HEK293 (cell line): ENCODE data around the gene ITGA4.

Experiments used
- BCL11A ChIP-seq: fragments of 450-650 bp; formaldehyde crosslinking; IDR thresholded peaks from 2 replicates; pipeline ENCODE4 v1.5.1; 2016; ENCODE audit warnings: low read depth, missing biosample characterization, missing genetic modification characterization
- FEZF1 ChIP-seq: fragments of 450-650 bp; formaldehyde crosslinking; IDR thresholded peaks from 2 replicates; pipeline ENCODE4 v1.5.1; 2016; ENCODE audit warnings: missing biosample characterization, missing genetic modification characterization
- GLI2 ChIP-seq: fragments of 450-650 bp; formaldehyde crosslinking; IDR thresholded peaks from 2 replicates; pipeline ENCODE4; 2017; ENCODE audit warnings: missing biosample characterization, missing genetic modification characterization, low read depth, borderline replicate concordance
- KLF9 ChIP-seq: fragments of 450-650 bp; formaldehyde crosslinking; IDR thresholded peaks from 2 replicates; pipeline ENCODE4 v1.5.1; 2016; ENCODE audit warnings: missing biosample characterization, missing genetic modification characterization, low read depth
- ZBTB7A ChIP-seq: fragments of 450-650 bp; formaldehyde crosslinking; IDR thresholded peaks from 2 replicates; pipeline ENCODE4 v1.5.1; 2016; ENCODE audit warnings: low read depth, missing biosample characterization, missing genetic modification characterization
- ZIC2 ChIP-seq: fragments of 450-650 bp; formaldehyde crosslinking; IDR thresholded peaks from 2 replicates; pipeline ENCODE4 v1.5.1; 2016; ENCODE audit warnings: missing biosample characterization, missing genetic modification characterization
- ZNF10 ChIP-seq: fragments of 450-650 bp; formaldehyde crosslinking; IDR thresholded peaks from 2 replicates; pipeline ENCODE4 v1.5.1; 2017; ENCODE audit warnings: missing biosample characterization, missing genetic modification characterization
- ZNF132 ChIP-seq: fragments of 450-650 bp; formaldehyde crosslinking; IDR thresholded peaks from 2 replicates; pipeline ENCODE4 v1.5.1; 2017; ENCODE audit warnings: missing biosample characterization, missing genetic modification characterization, borderline replicate concordance
- ZNF138 ChIP-seq: fragments of 450-650 bp; formaldehyde crosslinking; IDR thresholded peaks from 2 replicates; pipeline ENCODE4 v1.5.1; 2016; ENCODE audit warnings: missing biosample characterization, missing genetic modification characterization, borderline replicate concordance
- ZNF175 ChIP-seq: fragments of 450-650 bp; formaldehyde crosslinking; IDR thresholded peaks from 2 replicates; pipeline ENCODE4 v1.5.1; 2016; ENCODE audit warnings: missing biosample characterization, missing genetic modification characterization
- ZNF2 ChIP-seq: fragments of 450-650 bp; formaldehyde crosslinking; IDR thresholded peaks from 2 replicates; pipeline ENCODE4 v1.5.1; 2016; ENCODE audit warnings: missing biosample characterization, missing genetic modification characterization
- ZNF324 ChIP-seq: fragments of 450-650 bp; formaldehyde crosslinking; IDR thresholded peaks from 2 replicates; pipeline ENCODE4 v1.5.1; 2016; ENCODE audit warnings: missing biosample characterization, missing genetic modification characterization
- ZNF366 ChIP-seq: fragments of 450-650 bp; formaldehyde crosslinking; conservative IDR thresholded peaks from 2 replicates; pipeline ENCODE4 v1.5.1; 2016; ENCODE audit warnings: missing biosample characterization, missing genetic modification characterization
- ZNF404 ChIP-seq: fragments of 450-650 bp; formaldehyde crosslinking; IDR thresholded peaks from 2 replicates; pipeline ENCODE4 v1.5.1; 2017; ENCODE audit warnings: missing biosample characterization, missing genetic modification characterization
- ZNF600 ChIP-seq: fragments of 450-650 bp; formaldehyde crosslinking; IDR thresholded peaks from 2 replicates; pipeline ENCODE4 v1.5.1; 2016; ENCODE audit warnings: missing biosample characterization, missing genetic modification characterization
- ZNF626 ChIP-seq: fragments of 450-650 bp; sonication (Bioruptor Pico); formaldehyde crosslinking; IDR thresholded peaks from 2 replicates; pipeline ENCODE4 v1.5.1; 2018; ENCODE audit warnings: missing biosample characterization, missing genetic modification characterization, inconsistent platforms
- ZNF654 ChIP-seq: fragments of 450-650 bp; formaldehyde crosslinking; IDR thresholded peaks from 2 replicates; pipeline ENCODE4 v1.5.1; 2016; ENCODE audit warnings: low read depth, missing biosample characterization, missing genetic modification characterization
- ZNF791 ChIP-seq: fragments of 450-650 bp; formaldehyde crosslinking; IDR thresholded peaks from 2 replicates; pipeline ENCODE4 v1.5.1; 2016; ENCODE audit warnings: missing biosample characterization, missing genetic modification characterization
- ZXDB ChIP-seq: fragments of 450-650 bp; formaldehyde crosslinking; IDR thresholded peaks from 2 replicates; pipeline ENCODE4 v1.5.1; 2016; ENCODE audit warnings: missing biosample characterization, missing genetic modification characterization
- TF ChIP-seq, protein P1 (sequence below): fragments of 450-650 bp; formaldehyde crosslinking; conservative IDR thresholded peaks from 2 replicates; pipeline ENCODE4 v1.5.1; 2016; ENCODE audit warnings: low read depth, missing biosample characterization, missing genetic modification characterization
- TF ChIP-seq, protein P2 (sequence below): fragments of 450-650 bp; formaldehyde crosslinking; IDR thresholded peaks from 2 replicates; pipeline ENCODE4 v1.5.1; 2017; ENCODE audit warnings: missing biosample characterization, missing genetic modification characterization
- TF ChIP-seq, protein P3 (sequence below): fragments of 450-650 bp; formaldehyde crosslinking; IDR thresholded peaks from 2 replicates; pipeline ENCODE4 v1.5.1; 2016; ENCODE audit warnings: missing biosample characterization, missing genetic modification characterization, borderline replicate concordance
- TF ChIP-seq, protein P4 (sequence below): fragments of 450-650 bp; formaldehyde crosslinking; IDR thresholded peaks from 2 replicates; pipeline ENCODE4 v1.5.1; 2017; ENCODE audit warnings: missing biosample characterization, missing genetic modification characterization
- TF ChIP-seq, protein P5 (sequence below): fragments of 450-650 bp; formaldehyde crosslinking; IDR thresholded peaks from 2 replicates; pipeline ENCODE4; 2016; ENCODE audit warnings: missing biosample characterization, missing genetic modification characterization
- TF ChIP-seq, protein P6 (sequence below): fragments of 450-650 bp; formaldehyde crosslinking; IDR thresholded peaks from 2 replicates; pipeline ENCODE4 v1.5.1; 2016; ENCODE audit warnings: missing biosample characterization, missing genetic modification characterization
- TF ChIP-seq, protein P7 (sequence below): IDR thresholded peaks from 2 replicates; pipeline ENCODE4 v1.6.1; 2011; ENCODE audit warnings: mild to moderate bottlenecking, low read depth, low read length, borderline replicate concordance
- TF ChIP-seq, protein P8 (sequence below): fragments of 450-650 bp; formaldehyde crosslinking; IDR thresholded peaks from 2 replicates; pipeline ENCODE4 v1.5.1; 2016; ENCODE audit warnings: missing biosample characterization, missing genetic modification characterization

The ITGA4 gene

DNA sequence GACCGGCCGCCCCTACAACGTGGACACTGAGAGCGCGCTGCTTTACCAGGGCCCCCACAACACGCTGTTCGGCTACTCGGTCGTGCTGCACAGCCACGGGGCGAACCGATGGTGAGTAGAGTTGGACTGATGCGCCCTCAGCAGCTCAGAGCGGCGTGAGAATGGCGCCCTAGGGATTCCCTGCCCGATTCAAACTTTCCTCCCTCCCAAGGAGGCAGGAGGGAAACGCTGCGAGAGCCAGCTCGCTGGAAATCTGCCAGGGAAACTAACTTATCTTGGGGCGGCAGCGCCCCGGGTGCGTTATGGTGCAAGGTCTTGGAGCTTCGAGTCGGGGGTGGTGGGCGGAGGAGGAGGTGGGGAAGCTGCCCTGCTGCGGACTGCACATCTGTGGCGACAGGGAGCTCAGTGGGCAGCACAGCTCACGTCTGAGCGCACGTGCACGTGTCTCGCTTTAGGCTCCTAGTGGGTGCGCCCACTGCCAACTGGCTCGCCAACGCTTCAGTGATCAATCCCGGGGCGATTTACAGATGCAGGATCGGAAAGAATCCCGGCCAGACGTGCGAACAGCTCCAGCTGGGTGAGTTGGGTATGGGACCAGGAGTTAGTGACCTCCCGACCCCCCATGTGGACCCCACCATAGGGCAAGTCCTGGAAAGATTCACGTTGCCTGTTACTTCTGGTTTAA lies 697 bp downstream of the ITGA4 start (continued):
- TF ChIP-seq, protein P1, sequence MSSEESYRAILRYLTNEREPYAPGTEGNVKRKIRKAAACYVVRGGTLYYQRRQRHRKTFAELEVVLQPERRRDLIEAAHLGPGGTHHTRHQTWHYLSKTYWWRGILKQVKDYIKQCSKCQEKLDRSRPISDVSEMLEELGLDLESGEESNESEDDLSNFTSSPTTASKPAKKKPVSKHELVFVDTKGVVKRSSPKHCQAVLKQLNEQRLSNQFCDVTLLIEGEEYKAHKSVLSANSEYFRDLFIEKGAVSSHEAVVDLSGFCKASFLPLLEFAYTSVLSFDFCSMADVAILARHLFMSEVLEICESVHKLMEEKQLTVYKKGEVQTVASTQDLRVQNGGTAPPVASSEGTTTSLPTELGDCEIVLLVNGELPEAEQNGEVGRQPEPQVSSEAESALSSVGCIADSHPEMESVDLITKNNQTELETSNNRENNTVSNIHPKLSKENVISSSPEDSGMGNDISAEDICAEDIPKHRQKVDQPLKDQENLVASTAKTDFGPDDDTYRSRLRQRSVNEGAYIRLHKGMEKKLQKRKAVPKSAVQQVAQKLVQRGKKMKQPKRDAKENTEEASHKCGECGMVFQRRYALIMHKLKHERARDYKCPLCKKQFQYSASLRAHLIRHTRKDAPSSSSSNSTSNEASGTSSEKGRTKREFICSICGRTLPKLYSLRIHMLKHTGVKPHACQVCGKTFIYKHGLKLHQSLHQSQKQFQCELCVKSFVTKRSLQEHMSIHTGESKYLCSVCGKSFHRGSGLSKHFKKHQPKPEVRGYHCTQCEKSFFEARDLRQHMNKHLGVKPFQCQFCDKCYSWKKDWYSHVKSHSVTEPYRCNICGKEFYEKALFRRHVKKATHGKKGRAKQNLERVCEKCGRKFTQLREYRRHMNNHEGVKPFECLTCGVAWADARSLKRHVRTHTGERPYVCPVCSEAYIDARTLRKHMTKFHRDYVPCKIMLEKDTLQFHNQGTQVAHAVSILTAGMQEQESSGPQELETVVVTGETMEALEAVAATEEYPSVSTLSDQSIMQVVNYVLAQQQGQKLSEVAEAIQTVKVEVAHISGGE = no peak
- TF ChIP-seq ZNF626 (tag by site-specific recombination) = no peak
- TF ChIP-seq ZNF791 (tag by site-specific recombination) = no peak
- TF ChIP-seq, protein P2, sequence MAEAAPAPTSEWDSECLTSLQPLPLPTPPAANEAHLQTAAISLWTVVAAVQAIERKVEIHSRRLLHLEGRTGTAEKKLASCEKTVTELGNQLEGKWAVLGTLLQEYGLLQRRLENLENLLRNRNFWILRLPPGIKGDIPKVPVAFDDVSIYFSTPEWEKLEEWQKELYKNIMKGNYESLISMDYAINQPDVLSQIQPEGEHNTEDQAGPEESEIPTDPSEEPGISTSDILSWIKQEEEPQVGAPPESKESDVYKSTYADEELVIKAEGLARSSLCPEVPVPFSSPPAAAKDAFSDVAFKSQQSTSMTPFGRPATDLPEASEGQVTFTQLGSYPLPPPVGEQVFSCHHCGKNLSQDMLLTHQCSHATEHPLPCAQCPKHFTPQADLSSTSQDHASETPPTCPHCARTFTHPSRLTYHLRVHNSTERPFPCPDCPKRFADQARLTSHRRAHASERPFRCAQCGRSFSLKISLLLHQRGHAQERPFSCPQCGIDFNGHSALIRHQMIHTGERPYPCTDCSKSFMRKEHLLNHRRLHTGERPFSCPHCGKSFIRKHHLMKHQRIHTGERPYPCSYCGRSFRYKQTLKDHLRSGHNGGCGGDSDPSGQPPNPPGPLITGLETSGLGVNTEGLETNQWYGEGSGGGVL (tag by site-specific recombination) = peak; percentile 50
- no peak for TF ChIP-seq ZNF10 (tag by site-specific recombination)
- TF ChIP-seq ZXDB = no peak
- peak; percentile 51; the same call in 1 of the 2 replicates for TF ChIP-seq KLF9 (tag by site-specific recombination)
- TF ChIP-seq, protein P3, sequence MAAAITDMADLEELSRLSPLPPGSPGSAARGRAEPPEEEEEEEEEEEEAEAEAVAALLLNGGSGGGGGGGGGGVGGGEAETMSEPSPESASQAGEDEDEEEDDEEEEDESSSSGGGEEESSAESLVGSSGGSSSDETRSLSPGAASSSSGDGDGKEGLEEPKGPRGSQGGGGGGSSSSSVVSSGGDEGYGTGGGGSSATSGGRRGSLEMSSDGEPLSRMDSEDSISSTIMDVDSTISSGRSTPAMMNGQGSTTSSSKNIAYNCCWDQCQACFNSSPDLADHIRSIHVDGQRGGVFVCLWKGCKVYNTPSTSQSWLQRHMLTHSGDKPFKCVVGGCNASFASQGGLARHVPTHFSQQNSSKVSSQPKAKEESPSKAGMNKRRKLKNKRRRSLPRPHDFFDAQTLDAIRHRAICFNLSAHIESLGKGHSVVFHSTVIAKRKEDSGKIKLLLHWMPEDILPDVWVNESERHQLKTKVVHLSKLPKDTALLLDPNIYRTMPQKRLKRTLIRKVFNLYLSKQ (tag by site-specific recombination) = no peak
- TF ChIP-seq, protein P4, sequence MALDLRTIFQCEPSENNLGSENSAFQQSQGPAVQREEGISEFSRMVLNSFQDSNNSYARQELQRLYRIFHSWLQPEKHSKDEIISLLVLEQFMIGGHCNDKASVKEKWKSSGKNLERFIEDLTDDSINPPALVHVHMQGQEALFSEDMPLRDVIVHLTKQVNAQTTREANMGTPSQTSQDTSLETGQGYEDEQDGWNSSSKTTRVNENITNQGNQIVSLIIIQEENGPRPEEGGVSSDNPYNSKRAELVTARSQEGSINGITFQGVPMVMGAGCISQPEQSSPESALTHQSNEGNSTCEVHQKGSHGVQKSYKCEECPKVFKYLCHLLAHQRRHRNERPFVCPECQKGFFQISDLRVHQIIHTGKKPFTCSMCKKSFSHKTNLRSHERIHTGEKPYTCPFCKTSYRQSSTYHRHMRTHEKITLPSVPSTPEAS (tag by site-specific recombination) = no peak
- TF ChIP-seq ZBTB7A (tag by site-specific recombination) = no peak
- TF ChIP-seq ZNF654 (tag by site-specific recombination) = no peak
- TF ChIP-seq ZIC2 (tag by site-specific recombination) = peak; percentile 78
- TF ChIP-seq FEZF1 (tag by site-specific recombination) = no peak
- TF ChIP-seq GLI2 = no peak
- TF ChIP-seq ZNF366 (tag by site-specific recombination) = no peak
- TF ChIP-seq BCL11A (tag by site-specific recombination) = no peak
- TF ChIP-seq ZNF2 = no peak
- TF ChIP-seq ZNF600 (tag by site-specific recombination) = peak; percentile 67; the same call in 1 of the 2 replicates
- TF ChIP-seq, protein P5, sequence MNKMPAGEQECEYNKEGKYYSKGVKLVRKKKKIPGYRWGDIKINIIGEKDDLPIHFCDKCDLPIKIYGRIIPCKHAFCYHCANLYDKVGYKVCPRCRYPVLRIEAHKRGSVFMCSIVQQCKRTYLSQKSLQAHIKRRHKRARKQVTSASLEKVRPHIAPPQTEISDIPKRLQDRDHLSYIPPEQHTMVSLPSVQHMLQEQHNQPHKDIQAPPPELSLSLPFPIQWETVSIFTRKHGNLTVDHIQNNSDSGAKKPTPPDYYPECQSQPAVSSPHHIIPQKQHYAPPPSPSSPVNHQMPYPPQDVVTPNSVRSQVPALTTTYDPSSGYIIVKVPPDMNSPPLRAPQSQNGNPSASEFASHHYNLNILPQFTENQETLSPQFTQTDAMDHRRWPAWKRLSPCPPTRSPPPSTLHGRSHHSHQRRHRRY = no peak
- TF ChIP-seq ZNF324 = no peak
- TF ChIP-seq, protein P6, sequence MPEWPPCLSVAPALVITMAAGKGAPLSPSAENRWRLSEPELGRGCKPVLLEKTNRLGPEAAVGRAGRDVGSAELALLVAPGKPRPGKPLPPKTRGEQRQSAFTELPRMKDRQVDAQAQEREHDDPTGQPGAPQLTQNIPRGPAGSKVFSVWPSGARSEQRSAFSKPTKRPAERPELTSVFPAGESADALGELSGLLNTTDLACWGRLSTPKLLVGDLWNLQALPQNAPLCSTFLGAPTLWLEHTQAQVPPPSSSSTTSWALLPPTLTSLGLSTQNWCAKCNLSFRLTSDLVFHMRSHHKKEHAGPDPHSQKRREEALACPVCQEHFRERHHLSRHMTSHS (tag by site-specific recombination) = no peak
- TF ChIP-seq ZNF404 (tag by site-specific recombination) = no peak
- TF ChIP-seq, protein P7, sequence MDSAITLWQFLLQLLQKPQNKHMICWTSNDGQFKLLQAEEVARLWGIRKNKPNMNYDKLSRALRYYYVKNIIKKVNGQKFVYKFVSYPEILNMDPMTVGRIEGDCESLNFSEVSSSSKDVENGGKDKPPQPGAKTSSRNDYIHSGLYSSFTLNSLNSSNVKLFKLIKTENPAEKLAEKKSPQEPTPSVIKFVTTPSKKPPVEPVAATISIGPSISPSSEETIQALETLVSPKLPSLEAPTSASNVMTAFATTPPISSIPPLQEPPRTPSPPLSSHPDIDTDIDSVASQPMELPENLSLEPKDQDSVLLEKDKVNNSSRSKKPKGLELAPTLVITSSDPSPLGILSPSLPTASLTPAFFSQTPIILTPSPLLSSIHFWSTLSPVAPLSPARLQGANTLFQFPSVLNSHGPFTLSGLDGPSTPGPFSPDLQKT = no peak
- TF ChIP-seq, protein P8, sequence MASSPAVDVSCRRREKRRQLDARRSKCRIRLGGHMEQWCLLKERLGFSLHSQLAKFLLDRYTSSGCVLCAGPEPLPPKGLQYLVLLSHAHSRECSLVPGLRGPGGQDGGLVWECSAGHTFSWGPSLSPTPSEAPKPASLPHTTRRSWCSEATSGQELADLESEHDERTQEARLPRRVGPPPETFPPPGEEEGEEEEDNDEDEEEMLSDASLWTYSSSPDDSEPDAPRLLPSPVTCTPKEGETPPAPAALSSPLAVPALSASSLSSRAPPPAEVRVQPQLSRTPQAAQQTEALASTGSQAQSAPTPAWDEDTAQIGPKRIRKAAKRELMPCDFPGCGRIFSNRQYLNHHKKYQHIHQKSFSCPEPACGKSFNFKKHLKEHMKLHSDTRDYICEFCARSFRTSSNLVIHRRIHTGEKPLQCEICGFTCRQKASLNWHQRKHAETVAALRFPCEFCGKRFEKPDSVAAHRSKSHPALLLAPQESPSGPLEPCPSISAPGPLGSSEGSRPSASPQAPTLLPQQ (tag by site-specific recombination) = peak; percentile 80
- no peak for TF ChIP-seq ZNF138 (tag by site-specific recombination)
- no peak for TF ChIP-seq ZNF175 (tag by site-specific recombination)
- no peak for TF ChIP-seq ZNF132 (tag by site-specific recombination)
